ENCODE results near the gene DNAJC25.
"Not testable (repeated sequence)": the region's sequence is repeated elsewhere in the genome, so short reads cannot be mapped to it uniquely, and the experiment has no call there.

Gene DNAJC25

GRCh38 chr9:111628411-111628810, 2.7 kb upstream of the DNAJC25 start:
- no peak for DNase-seq

DNA sequence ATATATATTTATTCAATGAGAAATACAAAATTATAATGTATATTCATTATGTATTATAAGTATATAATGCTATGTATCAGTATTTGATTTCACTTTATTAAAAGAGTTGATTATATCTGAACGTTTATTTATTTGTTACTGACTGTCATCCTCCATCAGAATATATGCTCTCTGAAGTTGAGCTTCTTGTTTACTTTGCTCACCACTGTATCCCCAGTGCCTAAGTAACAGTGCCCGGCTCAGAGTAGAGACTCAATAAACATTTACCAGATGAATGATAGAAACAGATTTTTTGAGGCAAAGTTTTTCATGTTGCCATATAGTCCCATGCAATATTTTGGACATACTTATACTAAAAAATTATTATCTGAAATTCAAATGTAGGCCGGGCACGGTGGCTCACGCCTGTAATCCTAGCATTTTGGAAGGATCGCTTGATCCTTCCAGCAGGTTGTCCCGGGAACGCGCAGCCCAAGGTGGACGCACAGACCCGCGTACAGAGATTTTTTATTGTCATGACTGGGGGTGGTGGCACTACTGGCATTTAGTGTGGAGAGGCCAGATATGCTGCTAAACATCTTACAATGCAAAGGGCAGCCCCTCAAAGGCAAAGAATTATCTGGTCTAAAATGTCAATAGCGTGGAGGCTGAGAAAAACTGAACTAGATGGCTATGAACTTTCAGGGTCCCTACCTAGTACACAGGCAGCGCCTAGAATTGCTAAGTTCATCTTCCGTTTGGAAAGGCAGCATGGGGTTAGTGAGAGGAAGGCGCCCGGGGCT, 761 bp upstream of the DNAJC25 start:
- DNase-seq = no peak

- no peak for DNase-seq
These were observed 245 bp upstream of the DNAJC25 start for GRCh38 chr9:111630964-111631213.

- no peak for DNase-seq
These were observed 926 bp downstream of the DNAJC25 start for GRCh38 chr9:111632060-111632459.

DNA sequence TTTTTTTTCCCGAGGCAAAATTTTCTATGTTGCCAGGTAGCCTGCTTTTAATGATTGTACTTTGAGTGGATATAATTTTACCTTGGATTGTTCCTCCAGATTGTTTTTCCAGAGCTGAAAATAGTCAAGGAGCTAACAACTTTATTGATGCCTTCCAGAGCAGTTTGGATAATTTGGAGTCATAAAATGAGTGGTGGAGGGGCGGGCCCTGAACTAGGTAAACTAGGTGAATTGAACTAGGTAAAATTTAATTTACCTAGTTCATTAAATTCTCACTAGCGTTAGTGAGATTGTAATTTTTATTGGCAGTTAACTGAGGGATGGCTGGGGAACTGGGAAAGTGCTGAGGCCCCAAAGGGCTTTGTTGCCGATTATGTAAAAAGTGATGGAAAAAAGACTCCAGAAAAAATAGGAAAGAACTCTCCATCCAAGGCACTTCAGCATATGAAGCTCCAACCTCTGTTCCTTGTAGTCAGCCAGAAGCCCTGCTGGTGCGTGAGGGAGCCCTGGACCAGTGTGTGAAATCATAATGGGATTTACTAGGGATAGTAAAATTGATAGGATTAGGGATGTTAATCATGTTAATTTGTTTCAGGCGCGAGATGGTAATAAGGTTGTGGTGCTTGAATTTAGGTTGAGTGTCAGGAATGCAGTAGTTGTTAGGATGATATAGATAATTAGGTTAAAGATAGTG, 1.7 kb downstream of the DNAJC25 start:
- DNase-seq = no peak

DNA sequence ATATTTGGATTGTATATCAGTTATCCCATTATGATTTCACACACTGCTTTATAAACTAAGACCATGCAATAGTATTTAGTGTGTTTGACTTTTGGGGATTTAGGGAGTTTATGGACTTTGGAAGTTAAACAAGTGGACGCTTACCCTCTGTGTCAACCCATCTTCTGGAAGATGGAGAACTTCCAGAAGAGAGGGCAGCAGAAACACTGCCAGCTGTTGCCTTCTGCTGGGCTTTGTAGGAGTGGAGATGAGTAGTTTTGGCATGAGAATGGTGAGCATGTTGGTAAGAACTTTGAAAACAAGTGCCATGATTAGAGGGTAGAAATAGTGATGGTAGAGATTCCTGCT, 2.2 kb downstream of the DNAJC25 start:
- DNase-seq = no peak

DNA sequence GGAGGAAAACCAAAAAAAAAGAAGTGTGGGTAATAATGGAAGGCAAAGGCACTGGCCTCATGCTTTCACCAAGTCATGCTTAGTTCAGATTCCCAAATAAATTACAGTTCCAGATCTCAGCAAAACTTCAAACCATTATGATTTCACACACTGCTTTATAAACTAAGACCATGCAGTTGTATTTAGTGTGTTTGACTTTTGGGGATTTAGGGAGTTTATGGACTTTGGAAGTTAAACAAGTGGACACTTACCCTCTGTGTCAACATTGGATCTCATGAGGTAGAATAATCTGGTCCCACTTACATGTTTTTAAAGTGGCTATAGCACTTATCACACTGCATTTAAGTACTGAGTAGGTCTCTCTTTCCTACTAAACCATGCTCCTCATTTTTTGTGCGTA, 3.7 kb downstream of the DNAJC25 start:
- DNase-seq = no peak

- no peak for DNase-seq
These were observed 6.4 kb downstream of the DNAJC25 start for GRCh38 chr9:111637421-111637950.

DNA sequence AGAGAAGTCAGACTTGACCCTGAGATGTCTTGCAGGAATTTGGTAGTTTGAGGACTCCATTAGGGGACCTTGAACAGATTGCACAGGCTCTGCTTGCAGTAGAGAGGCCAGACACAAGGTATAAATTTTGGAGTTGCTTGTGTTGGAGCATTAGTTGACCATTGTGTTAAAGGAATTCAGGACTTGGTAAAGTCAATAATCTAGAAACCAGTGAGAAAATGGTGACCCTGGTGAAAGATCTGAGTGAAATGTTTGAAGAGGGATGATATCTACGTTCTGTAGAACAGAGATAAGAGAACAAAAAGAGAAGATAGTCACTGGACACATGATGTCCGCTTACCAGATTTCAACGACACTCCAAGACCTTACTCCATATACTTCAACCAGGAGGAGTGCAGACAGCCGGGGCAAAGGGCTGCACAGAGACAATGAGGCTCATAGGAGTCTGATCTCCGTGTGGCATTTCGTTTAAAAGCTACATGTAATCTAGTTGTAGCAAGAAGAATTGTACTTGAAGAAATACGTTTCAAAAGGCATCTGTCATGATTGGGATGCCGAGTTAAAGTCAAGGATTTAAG, 13.2 kb downstream of the DNAJC25 start:
- no peak for DNase-seq

- no peak for DNase-seq
These were observed 14.7 kb downstream of the DNAJC25 start for GRCh38 chr9:111645806-111646205.

- no peak for DNase-seq
These were observed 15.3 kb downstream of the DNAJC25 start for GRCh38 chr9:111646417-111646816.

GRCh38 chr9:111648066-111648465, 16.9 kb downstream of the DNAJC25 start:
- no peak for DNase-seq

DNA sequence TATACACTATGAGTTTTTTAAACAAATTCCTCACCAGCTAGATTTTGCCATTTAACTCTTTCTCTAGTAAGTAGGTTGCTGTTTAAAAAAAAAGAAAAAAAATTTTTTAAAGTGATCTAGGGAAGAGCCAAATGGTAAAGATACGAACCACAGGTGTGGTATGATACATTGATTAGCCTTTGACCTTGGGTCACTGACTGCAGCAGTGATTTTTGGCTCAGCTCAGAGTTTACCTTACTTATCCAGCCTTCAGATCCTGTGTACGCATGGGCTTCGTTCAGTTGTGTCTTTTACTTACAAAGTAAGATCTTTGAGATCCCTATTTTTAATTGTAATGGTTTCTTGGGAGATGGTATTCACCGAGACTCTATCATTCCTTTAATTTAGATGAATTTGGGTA, 17.9 kb downstream of the DNAJC25 start:
- DNase-seq = no peak

- no peak for DNase-seq
These were observed 25.9 kb downstream of the DNAJC25 start for GRCh38 chr9:111657051-111657450.

DNA sequence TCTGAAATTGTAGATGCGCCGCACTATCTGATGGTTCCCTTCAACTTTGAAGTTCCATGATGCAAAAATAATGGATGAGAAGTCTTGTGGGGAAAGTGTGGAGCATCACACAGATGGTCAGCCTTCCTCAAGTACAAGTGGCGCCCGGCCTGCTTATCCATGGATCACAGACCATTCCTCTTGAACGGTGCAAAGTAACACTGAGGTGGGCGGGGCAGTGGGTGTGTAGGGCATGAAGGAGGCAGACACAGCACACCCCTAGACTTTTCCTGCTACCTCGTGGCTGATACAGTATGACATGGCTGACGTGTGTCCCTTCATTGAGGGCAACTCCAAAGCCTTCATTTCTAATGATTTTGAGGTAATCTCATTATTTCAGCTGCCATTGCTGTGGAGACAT, 27.8 kb downstream of the DNAJC25 start:
- no peak for DNase-seq

DNA sequence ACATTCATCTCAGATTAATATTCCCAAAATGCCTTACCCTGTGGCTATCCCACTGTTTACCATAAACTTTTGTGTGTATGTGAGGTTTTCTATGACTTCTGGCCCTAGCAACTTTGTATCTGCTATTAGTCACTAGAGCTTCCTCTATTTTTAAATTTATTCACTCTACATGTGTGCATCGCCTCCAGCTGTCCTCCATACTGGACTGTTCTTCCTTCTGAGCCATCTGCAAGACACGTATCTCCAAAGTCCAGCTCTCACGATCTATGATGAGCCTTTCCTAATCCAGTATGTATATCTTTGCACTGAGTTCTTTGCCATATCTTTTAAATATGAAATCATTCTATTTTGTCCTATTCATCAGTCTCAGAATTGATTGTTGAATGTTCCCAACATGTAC, 28.6 kb downstream of the DNAJC25 start:
- DNase-seq = no peak

GRCh38 chr9:111661150-111661801, 30.1 kb downstream of the DNAJC25 start, which contains the start of gene GNG10:
Gene GNG10 (plus strand): TSS chr9:111661605. CDS start chr9:111661635, 30 bp downstream.
- peak; percentile 89 for DNase-seq

DNA sequence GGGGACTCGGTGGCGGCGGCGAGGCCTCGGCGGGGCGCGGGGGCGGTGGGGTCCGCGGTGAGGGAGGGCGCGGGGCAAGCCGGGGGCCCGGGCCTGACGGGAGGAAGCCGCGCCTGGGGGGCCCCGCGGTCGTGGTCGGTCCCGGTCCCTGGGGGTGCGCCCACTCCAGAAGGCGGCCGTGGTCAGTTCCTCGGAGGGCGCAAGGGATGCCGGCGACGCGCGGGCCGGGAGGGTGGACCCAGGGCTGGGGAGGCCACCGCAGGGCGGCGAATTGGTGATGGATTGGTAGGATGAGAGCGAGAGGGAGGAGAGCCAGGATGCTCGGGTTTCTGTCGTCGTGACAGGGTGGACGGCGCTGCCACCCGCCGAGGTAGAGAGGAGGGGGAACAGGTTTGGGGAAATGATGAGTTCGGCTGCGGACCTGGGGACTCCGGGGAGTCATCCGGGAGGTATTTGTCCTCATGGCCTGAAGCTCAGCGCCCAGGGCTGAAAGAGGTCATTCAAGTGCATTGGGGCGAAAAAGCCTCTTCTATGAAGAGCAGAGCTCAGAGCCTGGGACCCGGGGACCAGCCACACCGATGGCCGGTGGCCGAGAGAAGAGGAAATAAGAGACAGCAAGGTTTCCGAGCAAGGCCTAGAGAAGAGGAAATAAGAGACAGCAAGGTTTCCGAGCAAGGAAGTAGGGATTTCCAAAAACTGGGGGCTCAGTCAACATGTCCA, 30.8 kb downstream of the DNAJC25 start:
- peak; percentile 77 for DNase-seq

- DNase-seq = no peak
These were observed 31.6 kb downstream of the DNAJC25 start for GRCh38 chr9:111662576-111663300.

DNA sequence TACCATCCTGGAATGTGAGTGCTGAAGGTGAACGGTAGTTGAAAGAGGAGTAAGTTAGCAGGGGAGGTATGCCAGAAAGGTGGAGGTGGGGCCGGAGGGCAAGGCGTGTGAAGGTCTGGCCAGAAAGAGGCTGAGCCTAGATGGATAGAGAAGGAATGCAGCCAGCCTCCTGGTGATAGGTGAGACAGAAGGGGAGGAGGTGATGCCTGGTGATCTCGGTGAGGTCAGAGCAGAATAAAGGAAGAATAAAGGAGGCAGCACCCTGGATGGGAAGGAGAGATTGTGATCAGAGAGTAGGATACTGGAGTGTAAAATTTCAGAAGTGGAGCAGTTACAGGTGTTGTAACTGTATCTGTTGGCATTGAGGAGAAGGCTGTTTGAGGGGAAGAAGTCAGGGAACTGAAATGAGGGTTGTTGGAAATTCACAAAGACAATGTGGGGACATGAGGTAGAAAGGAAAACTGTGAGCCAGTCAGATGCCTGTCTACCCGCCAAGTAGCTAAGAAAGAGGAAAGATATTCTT, 32.2 kb downstream of the DNAJC25 start:
- DNase-seq = no peak

DNA sequence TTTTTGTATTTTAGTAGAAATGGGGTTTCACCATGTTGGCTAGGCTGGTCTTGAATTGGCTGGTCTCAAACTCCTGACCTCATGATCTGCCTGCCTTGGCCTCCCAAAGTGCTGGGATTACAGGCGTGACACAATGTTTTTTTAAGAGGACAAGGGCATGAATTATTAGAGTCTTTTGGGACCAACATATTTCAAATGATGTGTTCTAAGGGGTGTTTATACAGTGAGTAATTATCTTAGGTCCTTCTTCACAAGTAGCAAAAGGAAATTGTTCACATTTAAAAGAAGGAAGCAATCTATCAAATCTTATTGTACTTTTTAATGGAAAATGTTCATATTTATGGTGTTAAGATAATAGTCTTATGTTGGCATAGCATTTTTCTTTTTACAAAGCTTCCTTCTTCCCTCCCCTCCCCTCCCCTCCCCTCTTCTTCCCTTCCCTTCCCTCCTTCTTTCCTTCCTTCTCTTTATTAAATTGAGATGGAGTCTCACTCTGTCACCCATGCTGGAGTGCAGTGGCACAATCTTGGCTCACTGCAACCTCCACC, 37.0 kb downstream of the DNAJC25 start:
- DNase-seq = no peak

GRCh38 chr9:111668601-111669000, 37.5 kb downstream of the DNAJC25 start:
- not testable (repeated sequence) for DNase-seq
